Muscle of arm (tissue), 12 donors: Measurements from ENCODE around the gene HSD17B7. TPM values are rescaled to one million over a fixed set of nuclear protein-coding genes. Genes with fewer than 3 reads are reported as not detected.

Experiments used
- DNase-seq: peaks from one replicate; pipeline ENCODE4 v3.0.0-alpha.2; 2013
- polyA plus RNA-seq, 12 donors: library from polyadenylated mRNA; unstranded; fragments of 120-200 nt; gene quantifications; one replicate each; pipeline ENCODE4 v1.2.1, GENCODE V29; 2013; ENCODE audit not compliant: insufficient read length in 12 of 12

The HSD17B7 gene
- polyA plus RNA-seq, 12 donors: 7.1 to 14.8 (median 11.3) TPM; not detected in 1

DNA sequence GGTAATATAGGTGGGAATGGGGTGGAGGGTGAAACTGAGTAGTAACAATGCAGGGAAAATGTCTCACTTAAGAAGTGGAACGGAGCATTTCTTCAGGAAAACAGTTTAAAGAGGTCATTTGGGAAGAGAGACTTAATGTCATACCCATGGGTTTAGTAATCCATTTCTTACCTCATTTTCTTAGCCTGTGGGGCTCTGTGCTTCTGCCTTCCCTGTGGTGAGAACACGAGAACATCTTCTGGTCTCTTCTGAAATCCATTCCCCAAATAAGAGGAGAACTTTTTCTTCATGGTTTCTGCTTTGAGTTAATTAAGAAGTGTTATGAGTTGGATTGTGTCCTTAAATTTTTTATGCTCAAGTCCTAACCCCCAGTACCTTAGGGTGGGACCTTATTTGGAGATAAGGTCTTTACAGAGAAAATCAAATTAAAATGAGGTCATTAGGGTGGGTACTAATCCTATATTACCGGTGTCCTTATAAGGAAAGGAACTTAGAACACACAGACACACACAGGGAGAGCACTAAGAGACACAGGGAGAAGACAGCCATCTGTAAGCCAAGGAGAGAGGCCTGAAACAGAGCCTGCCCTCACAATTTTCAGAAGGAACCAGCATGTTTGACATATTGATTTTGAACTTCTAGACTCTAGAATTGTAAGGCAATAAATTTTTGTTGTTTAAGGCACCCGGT lies 65.1 kb downstream of the HSD17B7 start:
- DNase-seq: no peak

DNA sequence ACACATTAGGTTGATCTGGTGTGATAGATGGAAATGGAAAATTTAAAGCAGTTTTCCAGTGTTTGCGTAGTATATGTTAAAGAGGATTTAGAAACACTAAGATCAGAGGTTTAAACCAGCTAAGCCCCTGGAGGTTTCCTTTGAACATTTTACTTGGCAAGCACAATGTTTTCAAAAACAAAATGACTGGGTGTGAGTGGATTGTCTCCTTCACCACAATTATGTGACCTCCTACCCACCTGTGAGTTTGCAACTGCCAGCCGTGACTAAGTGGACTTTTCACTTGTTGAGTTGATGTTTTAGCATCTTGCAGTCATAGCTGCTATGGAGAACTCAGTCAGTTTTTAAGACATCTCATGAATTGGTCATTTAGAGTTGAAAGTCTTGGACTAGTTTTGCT lies 65.8 kb downstream of the HSD17B7 start:
- no peak for DNase-seq

DNA sequence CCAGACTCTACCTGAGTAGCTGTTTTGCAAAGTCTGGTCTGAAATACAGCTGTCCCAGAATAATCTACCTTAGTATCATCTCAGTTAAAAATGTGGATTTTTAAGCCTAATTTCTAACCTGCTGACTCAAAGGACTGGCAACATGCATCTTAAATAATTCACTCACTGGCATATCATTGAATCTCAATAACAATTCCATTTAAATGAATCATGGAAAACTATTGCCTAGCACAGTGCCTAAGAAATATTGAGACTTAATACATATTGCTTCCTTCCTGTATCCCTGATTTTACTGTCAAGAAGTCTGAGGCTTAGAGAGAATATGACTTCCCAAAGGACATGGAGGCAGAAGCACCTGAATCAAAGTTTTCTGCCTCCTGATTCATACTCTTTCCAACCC lies 67.3 kb downstream of the HSD17B7 start:
- no peak for DNase-seq

DNA sequence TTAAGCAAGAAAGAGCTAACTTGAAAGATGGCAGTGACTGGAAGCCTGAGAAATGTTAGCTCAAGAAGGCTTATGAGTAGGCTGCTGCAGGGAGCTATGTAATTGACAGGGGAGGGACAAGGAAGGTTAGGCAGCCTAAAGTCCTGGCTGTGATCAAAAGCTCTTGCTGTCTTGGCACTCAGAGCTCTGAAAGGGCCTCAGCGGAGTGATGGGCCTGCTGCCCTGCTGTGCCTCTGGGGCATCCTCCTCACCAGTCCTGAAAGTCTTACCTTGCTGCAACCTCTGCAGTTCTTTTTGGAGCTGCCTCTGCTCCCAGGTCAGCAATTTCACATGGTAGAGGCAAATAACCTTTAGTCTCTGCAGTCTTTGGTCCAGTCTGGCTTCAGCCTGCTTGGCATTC lies 68.7 kb downstream of the HSD17B7 start:
- DNase-seq: no peak

DNA sequence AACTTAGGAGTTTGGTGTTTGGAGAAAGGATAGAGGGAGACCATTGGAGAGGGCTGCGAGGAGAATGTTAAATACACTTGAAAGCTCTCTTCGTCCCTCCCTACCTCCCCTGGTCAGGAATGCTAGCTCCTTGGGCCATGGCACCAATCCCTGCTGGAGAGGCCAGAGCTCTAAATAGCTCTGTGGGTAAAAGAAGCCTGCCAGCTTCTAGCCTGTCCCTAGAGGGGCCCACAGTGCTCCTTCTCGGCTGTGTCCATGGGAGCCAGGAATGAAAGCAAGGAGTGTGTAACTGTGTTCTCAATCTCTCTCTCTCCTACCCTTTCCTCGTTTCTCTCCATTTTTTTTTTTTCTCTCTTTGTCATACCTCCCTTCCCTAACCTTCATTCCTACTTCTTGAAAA lies 70.6 kb downstream of the HSD17B7 start, which contains the start of gene CCDC190:
TSS of gene CCDC190 (minus strand) at position 75 of the 400 bp plus-strand sequence. CDS start 1,529 bp downstream, outside the sequence.
- no peak for DNase-seq

DNA sequence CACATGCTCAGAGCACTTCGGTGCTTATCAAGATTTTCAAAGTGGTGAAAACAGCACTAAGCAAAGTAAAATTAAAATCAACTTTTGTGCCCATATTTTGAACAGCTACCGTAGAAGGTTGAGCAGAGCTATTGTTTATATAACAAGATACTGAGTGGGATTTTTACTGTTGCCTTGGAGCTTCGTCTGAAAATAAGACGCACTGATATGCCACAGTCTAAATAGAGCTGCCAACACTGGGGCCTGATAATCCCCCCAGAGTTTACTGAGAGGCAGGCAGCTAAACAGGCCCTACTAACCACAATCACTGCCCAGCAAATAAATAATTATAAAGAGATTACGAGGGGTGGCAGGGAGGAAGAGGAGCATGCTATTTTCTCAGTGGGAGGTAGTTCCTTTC lies 71.1 kb downstream of the HSD17B7 start:
- DNase-seq: no peak

Other genes starting within 250 kb of the HSD17B7 start
- 10 to 100 TPM in 11 of 12 donors, not detected in 1; 24.7 to 42.6 (median 32.4) TPM for gene UAP1, start 229.0 kb upstream of the HSD17B7 start, polyA plus RNA-seq
- 10 to 100 TPM in 11 of 12 donors, not detected in 1; 33.2 to 68.4 (median 50.7) TPM for gene DDR2, start 158.2 kb upstream of the HSD17B7 start, polyA plus RNA-seq
- 10 to 100 TPM in 3 of 12 donors, 1 to 10 TPM in 7, not detected in 2; 2.6 to 16.3 (median 7.5) TPM for gene CCDC190, start 70.5 kb downstream of the HSD17B7 start, polyA plus RNA-seq